ENCODE measurements around the gene RGS7BP. TPM values are rescaled to one million over a fixed set of nuclear protein-coding genes. Genes with fewer than 3 reads are reported as not detected.

The RGS7BP gene
- total RNA-seq, 3 donors from 2014 or later, result under 0.01 to 1.4 (median 0.29) TPM

- H3K4me1 ChIP-seq, result no peaks in the 10 kb centered on the region
- DNase-seq (ENCODE audit: low spot score in 2 of 2), result no peak
- H3K36me3 ChIP-seq, result no peaks in the 10 kb centered on the region
- H3K9me3 ChIP-seq, result no peaks in the 10 kb centered on the region
- H3K4me3 ChIP-seq, result no peak overlapping the region
- no peaks in the 10 kb centered on the region for H3K27me3 ChIP-seq
- TF ChIP-seq CTCF (IDR thresholded peaks at IDR 0.05), result no peak
- TF ChIP-seq POLR2AphosphoS5 (IDR thresholded peaks at IDR 0.05), result no peak
- no peak for TF ChIP-seq POLR2A (IDR thresholded peaks at IDR 0.05)
- intact Hi-C loops (cut with DNase I; ENCODE audit: low total_unique reads), result no loop called here
- no peak overlapping the region for H3K27ac ChIP-seq
Observed at GRCh38 chr5:64518793-64519192, 13.0 kb downstream of the RGS7BP start.

GRCh38 chr5:64519263-64519662 lies 13.4 kb downstream of the RGS7BP start:
- no peak overlapping the region for H3K27ac ChIP-seq
- H3K9me3 ChIP-seq, result no peaks in the 10 kb centered on the region
- intact Hi-C loops (cut with DNase I; ENCODE audit: low total_unique reads), result no loop called here
- no peak for DNase-seq (ENCODE audit: low spot score in 2 of 2)
- H3K4me3 ChIP-seq, result no peak overlapping the region
- no peaks in the 10 kb centered on the region for H3K36me3 ChIP-seq
- TF ChIP-seq CTCF (IDR thresholded peaks at IDR 0.05) (no peak), POLR2A (IDR thresholded peaks at IDR 0.05) (no peak), POLR2AphosphoS5 (IDR thresholded peaks at IDR 0.05) (no peak)
- H3K4me1 ChIP-seq, result no peaks in the 10 kb centered on the region
- H3K27me3 ChIP-seq, result no peaks in the 10 kb centered on the region

GRCh38 chr5:64526734-64527439 lies 21.1 kb downstream of the RGS7BP start:
- Histone ChIP-seq H3K27me3 (no peaks in the 10 kb centered on the region), H3K36me3 (no peaks in the 10 kb centered on the region), H3K9me3 (no peaks in the 10 kb centered on the region), H3K27ac (no peak overlapping the region), H3K4me3 (no peak overlapping the region), H3K4me1 (no peaks in the 10 kb centered on the region)
- DNase-seq (ENCODE audit: low spot score in 2 of 2), result no peak
- intact Hi-C loops (cut with DNase I; ENCODE audit: low total_unique reads), result no loop called here
- TF ChIP-seq POLR2A (IDR thresholded peaks at IDR 0.05) (no peak), POLR2AphosphoS5 (IDR thresholded peaks at IDR 0.05) (no peak), CTCF (IDR thresholded peaks at IDR 0.05) (no peak)

DNA sequence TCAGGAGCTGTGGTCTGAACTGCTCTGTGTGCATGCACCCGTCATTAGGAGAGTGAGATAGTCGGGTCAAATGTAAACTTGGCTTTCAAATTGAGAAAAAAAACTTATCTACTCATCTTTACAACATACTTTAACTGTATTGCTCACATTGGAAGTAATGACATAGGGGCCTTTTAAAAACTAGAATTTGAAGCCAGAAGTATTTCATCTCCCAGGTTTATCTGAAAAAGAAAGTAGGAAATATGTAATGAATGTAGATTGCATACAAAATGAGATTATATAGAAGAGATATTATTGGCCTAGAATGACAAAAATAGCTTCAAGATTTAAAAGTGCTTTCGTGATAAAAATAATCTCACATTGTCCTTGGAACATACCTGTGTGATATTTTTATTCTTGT lies 24.3 kb downstream of the RGS7BP start:
- H3K4me1 ChIP-seq, result peaks cover 0 to 5% of the 10 kb centered on the region in 2 donors
- H3K27ac ChIP-seq, result no peak overlapping the region
- TF ChIP-seq CTCF (IDR thresholded peaks at IDR 0.05) (no peak), POLR2AphosphoS5 (IDR thresholded peaks at IDR 0.05) (no peak), POLR2A (IDR thresholded peaks at IDR 0.05) (no peak)
- H3K36me3 ChIP-seq, result no peaks in the 10 kb centered on the region
- no peaks in the 10 kb centered on the region for H3K9me3 ChIP-seq
- no peak overlapping the region for H3K4me3 ChIP-seq
- H3K27me3 ChIP-seq, result no peaks in the 10 kb centered on the region
- intact Hi-C loops (cut with DNase I; ENCODE audit: low total_unique reads), result no loop called here
- DNase-seq (ENCODE audit: low spot score in 2 of 2), result no peak

DNA sequence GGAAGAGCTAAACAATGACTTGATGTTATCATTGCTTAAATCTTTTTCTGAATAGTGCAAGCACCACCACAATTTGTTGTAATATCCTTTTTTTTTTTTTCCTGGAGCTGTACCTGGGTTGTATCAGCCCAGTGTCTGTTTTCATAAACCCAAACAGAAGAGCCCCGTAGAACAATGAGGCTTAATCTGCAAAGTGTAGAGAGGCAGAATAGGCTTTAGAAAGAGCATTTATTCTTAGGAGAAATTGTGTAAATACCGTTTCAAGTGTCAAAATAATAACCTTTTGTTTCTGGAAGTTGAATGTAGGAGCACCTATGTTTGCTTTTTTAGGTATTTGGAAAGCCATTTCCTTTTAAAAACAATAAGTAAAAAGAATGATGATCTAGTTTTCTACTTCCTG lies 26.4 kb downstream of the RGS7BP start:
- intact Hi-C loops (cut with DNase I; ENCODE audit: low total_unique reads), result no loop called here
- H3K36me3 ChIP-seq, result no peaks in the 10 kb centered on the region
- no peak overlapping the region for H3K4me3 ChIP-seq
- H3K9me3 ChIP-seq, result no peaks in the 10 kb centered on the region
- H3K27me3 ChIP-seq, result no peaks in the 10 kb centered on the region
- H3K27ac ChIP-seq, result no peak overlapping the region
- DNase-seq (ENCODE audit: low spot score in 2 of 2), result no peak
- peaks cover 0 to 5% of the 10 kb centered on the region in 2 donors for H3K4me1 ChIP-seq
- TF ChIP-seq POLR2A (IDR thresholded peaks at IDR 0.05), result no peak
- TF ChIP-seq CTCF (IDR thresholded peaks at IDR 0.05), result no peak
- no peak for TF ChIP-seq POLR2AphosphoS5 (IDR thresholded peaks at IDR 0.05)
